GM23338 (cell line): ENCODE measurements around the gene HVCN1.

Source experiments
- EZH2 ChIP-seq: fragments of 200-600 bp; sonication (generic); IDR thresholded peaks from one replicate; pipeline ENCODE4 v1.8.0; 2017; ENCODE audit warnings: antibody characterized with exemption, mild to moderate bottlenecking, low read depth; ENCODE audit not compliant: unreplicated experiment
- EZH2phosphoT487 ChIP-seq: fragments of 200-600 bp; sonication (generic); IDR thresholded peaks from one replicate; pipeline ENCODE4 v1.8.1; 2018; ENCODE audit warnings: antibody characterized with exemption; ENCODE audit not compliant: unreplicated experiment
- JUNB ChIP-seq: IDR thresholded peaks from one replicate; pipeline ENCODE4 v1.6.1; 2016; ENCODE audit warnings: antibody characterized with exemption; ENCODE audit not compliant: unreplicated experiment
- POLR2AphosphoS5 ChIP-seq: IDR thresholded peaks from 2 replicates; pipeline ENCODE4 v1.6.1; 2016; ENCODE audit warnings: antibody characterized with exemption, low read depth
- ZNF331 ChIP-seq: fragments of 250-450 bp; sonication (Bioruptor Pico); IDR thresholded peaks from 2 replicates; pipeline ENCODE4 v1.5.0; 2020; ENCODE audit warnings: low read depth, mild to moderate bottlenecking, moderate library complexity
- TF ChIP-seq, protein P1 (sequence below): IDR thresholded peaks from one replicate; pipeline ENCODE4 v1.6.1; 2018; ENCODE audit warnings: antibody characterized with exemption; ENCODE audit not compliant: unreplicated experiment
- TF ChIP-seq, protein P2 (sequence below), 2 experiments: fragments of 200-600 bp in 1 of 2; sonication (generic) in 1 of 2; conservative IDR thresholded peaks; 2 replicates each; pipeline versions ENCODE4 v1.5.1 to v1.6.1; 2016 to 2017; ENCODE audit warnings: antibody characterized with exemption in 2 of 2, low read depth in 2 of 2, mild to moderate bottlenecking in 2 of 2, moderate library complexity in 1 of 2
- TF ChIP-seq, protein P3 (sequence below): fragments of 250-450 bp; sonication (Bioruptor Pico); IDR thresholded peaks from 2 replicates; pipeline ENCODE4 v1.5.0; 2020; ENCODE audit warnings: mild to moderate bottlenecking, moderate library complexity

DNA sequence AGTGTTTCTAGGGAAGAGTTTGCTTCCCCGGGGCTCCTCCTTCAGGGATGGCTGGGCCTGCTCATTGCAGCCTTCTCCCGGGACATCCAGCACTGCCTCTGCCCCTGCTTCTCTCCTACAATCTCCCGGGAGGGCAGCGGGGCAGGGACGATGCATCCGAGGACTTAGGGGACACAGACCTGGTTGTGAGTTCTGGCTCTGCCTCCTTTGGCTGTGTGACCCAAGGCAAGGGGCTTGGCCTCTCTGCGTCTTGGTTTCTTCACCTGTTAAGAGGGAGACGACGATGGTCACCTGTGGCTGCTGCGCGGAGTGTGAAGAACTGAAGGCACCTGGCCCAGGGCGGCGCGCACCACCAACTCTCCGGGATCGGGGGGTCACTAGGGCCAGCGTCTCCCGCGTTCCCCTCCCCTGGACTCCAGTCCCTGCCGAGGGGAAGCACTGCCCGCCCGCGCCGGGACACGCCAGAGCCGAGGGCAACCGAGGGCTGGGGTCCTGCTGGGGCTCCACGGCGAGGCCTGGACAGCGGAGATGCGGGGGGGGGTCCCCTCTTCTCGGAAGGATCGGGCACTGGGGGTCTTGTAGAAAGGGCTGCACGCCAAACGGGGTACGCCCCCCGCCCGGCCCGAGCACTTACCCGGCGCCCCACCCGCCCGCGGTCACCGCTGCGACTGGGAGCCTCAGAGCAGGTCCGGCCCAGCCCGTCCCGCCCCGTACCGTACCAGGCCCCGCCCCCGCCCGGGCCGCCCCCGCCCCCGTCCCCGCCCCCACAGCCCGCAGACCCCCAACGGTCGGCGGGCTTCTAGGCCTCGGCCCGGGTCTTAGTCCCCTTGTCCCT is at the start of gene HVCN1:
- TF ChIP-seq, protein P1, sequence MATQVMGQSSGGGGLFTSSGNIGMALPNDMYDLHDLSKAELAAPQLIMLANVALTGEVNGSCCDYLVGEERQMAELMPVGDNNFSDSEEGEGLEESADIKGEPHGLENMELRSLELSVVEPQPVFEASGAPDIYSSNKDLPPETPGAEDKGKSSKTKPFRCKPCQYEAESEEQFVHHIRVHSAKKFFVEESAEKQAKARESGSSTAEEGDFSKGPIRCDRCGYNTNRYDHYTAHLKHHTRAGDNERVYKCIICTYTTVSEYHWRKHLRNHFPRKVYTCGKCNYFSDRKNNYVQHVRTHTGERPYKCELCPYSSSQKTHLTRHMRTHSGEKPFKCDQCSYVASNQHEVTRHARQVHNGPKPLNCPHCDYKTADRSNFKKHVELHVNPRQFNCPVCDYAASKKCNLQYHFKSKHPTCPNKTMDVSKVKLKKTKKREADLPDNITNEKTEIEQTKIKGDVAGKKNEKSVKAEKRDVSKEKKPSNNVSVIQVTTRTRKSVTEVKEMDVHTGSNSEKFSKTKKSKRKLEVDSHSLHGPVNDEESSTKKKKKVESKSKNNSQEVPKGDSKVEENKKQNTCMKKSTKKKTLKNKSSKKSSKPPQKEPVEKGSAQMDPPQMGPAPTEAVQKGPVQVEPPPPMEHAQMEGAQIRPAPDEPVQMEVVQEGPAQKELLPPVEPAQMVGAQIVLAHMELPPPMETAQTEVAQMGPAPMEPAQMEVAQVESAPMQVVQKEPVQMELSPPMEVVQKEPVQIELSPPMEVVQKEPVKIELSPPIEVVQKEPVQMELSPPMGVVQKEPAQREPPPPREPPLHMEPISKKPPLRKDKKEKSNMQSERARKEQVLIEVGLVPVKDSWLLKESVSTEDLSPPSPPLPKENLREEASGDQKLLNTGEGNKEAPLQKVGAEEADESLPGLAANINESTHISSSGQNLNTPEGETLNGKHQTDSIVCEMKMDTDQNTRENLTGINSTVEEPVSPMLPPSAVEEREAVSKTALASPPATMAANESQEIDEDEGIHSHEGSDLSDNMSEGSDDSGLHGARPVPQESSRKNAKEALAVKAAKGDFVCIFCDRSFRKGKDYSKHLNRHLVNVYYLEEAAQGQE, result no peak
- TF ChIP-seq, protein P2, sequence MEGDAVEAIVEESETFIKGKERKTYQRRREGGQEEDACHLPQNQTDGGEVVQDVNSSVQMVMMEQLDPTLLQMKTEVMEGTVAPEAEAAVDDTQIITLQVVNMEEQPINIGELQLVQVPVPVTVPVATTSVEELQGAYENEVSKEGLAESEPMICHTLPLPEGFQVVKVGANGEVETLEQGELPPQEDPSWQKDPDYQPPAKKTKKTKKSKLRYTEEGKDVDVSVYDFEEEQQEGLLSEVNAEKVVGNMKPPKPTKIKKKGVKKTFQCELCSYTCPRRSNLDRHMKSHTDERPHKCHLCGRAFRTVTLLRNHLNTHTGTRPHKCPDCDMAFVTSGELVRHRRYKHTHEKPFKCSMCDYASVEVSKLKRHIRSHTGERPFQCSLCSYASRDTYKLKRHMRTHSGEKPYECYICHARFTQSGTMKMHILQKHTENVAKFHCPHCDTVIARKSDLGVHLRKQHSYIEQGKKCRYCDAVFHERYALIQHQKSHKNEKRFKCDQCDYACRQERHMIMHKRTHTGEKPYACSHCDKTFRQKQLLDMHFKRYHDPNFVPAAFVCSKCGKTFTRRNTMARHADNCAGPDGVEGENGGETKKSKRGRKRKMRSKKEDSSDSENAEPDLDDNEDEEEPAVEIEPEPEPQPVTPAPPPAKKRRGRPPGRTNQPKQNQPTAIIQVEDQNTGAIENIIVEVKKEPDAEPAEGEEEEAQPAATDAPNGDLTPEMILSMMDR (conservative IDR thresholded peaks at IDR 0.05; ENCODE audit: low read depth in 2 of 2), result no peak
- TF ChIP-seq EZH2 (no peak), POLR2AphosphoS5 (no peak), ZNF331 (CRISPR knock-in tag) (no peak), JUNB (no peak), EZH2phosphoT487 (no peak)
- TF ChIP-seq, protein P3, sequence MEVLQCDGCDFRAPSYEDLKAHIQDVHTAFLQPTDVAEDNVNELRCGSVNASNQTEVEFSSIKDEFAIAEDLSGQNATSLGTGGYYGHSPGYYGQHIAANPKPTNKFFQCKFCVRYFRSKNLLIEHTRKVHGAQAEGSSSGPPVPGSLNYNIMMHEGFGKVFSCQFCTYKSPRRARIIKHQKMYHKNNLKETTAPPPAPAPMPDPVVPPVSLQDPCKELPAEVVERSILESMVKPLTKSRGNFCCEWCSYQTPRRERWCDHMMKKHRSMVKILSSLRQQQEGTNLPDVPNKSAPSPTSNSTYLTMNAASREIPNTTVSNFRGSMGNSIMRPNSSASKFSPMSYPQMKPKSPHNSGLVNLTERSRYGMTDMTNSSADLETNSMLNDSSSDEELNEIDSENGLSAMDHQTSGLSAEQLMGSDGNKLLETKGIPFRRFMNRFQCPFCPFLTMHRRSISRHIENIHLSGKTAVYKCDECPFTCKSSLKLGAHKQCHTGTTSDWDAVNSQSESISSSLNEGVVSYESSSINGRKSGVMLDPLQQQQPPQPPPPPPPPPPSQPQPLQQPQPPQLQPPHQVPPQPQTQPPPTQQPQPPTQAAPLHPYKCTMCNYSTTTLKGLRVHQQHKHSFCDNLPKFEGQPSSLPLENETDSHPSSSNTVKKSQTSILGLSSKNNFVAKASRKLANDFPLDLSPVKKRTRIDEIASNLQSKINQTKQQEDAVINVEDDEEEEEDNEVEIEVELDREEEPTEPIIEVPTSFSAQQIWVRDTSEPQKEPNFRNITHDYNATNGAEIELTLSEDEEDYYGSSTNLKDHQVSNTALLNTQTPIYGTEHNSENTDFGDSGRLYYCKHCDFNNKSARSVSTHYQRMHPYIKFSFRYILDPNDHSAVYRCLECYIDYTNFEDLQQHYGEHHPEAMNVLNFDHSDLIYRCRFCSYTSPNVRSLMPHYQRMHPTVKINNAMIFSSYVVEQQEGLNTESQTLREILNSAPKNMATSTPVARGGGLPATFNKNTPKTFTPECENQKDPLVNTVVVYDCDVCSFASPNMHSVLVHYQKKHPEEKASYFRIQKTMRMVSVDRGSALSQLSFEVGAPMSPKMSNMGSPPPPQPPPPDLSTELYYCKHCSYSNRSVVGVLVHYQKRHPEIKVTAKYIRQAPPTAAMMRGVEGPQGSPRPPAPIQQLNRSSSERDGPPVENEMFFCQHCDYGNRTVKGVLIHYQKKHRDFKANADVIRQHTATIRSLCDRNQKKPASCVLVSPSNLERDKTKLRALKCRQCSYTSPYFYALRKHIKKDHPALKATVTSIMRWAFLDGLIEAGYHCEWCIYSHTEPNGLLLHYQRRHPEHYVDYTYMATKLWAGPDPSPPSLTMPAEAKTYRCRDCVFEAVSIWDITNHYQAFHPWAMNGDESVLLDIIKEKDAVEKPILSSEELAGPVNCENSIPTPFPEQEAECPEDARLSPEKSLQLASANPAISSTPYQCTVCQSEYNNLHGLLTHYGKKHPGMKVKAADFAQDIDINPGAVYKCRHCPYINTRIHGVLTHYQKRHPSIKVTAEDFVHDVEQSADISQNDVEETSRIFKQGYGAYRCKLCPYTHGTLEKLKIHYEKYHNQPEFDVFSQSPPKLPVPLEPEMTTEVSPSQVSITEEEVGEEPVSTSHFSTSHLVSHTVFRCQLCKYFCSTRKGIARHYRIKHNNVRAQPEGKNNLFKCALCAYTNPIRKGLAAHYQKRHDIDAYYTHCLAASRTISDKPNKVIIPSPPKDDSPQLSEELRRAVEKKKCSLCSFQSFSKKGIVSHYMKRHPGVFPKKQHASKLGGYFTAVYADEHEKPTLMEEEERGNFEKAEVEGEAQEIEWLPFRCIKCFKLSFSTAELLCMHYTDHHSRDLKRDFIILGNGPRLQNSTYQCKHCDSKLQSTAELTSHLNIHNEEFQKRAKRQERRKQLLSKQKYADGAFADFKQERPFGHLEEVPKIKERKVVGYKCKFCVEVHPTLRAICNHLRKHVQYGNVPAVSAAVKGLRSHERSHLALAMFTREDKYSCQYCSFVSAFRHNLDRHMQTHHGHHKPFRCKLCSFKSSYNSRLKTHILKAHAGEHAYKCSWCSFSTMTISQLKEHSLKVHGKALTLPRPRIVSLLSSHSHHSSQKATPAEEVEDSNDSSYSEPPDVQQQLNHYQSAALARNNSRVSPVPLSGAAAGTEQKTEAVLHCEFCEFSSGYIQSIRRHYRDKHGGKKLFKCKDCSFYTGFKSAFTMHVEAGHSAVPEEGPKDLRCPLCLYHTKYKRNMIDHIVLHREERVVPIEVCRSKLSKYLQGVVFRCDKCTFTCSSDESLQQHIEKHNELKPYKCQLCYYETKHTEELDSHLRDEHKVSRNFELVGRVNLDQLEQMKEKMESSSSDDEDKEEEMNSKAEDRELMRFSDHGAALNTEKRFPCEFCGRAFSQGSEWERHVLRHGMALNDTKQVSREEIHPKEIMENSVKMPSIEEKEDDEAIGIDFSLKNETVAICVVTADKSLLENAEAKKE (CRISPR knock-in tag), result no peak
